Inflammatory macrophage treated with lipopolysaccharide for 1 hour (primary cell): ENCODE results near the gene ERC1.
"Not testable (repeated sequence)": the region's sequence is repeated elsewhere in the genome, so short reads cannot be mapped to it uniquely, and the experiment has no call there.

ENCODE experiments used
- DNase-seq, 2 donors: peaks; one replicate each; pipeline ENCODE4 v3.0.0-alpha.2; 2020 to 2022

The ERC1 gene

GRCh38 chr12:1329784-1330476 lies 338.9 kb downstream of the ERC1 start:
- no peak for DNase-seq

DNA sequence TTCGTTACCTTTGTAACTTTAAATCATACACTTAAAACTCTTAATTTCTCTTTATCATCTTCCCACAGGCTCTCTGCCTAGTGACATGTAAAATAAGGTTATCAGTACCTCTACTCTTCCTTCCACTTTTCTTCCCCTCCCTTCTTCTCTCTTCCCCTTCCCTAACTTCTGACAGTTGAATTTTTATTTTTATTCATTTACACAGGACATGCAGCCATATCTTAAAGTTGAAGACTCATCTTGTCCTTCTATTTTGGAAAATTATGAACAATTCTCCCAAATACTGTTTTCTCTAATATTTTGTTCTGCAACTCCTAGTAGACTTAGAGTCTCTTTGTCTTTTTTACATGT lies 339.4 kb downstream of the ERC1 start:
- DNase-seq, result no peak

DNA sequence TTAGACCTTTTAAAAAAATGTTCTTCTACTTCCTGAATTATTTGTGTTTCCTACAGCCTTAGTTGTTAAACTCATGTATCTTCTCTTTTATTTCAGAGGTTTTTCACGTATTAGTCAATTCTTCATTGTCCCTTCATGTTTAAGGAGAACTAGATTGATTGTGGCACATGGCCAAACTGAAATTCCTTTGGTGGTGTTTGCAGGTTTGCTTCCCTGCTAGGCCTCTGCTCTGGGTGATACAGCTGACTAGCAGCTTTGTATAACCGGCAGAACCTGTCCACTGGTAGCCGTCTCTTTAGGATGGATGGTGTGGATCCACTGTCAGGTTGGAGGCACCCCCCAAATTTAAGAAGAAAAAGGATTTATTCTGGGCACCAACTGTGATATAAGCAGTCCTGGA lies 341.3 kb downstream of the ERC1 start:
- DNase-seq, result no peak

GRCh38 chr12:1338483-1339177 lies 347.6 kb downstream of the ERC1 start:
- DNase-seq, result no peak

- DNase-seq, result not testable (repeated sequence)
Observed at GRCh38 chr12:1339178-1339541, 348.1 kb downstream of the ERC1 start.

- DNase-seq, result no peak
Observed at GRCh38 chr12:1339618-1340319, 348.7 kb downstream of the ERC1 start.

GRCh38 chr12:1341270-1341669 lies 350.2 kb downstream of the ERC1 start:
- DNase-seq, result not testable (repeated sequence)

DNA sequence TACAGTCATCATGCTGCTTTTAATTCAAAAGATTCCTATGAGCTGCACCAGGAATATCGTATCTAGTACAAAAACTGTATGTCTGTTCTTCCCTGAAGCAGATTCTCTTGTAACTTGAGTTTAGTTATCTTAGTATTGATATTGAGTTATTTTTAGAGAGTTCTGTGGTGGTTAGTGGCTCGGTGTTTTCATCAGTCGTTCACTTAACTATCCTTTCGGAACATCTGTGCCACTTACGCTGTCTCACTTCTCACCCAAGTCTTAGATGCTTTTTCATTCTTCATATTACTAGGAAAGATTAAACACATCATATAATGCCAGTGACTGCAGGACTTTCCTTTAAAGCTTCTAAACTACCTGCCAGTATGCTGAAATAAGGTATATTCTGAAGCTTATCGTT lies 352.4 kb downstream of the ERC1 start:
- DNase-seq, result no peak

DNA sequence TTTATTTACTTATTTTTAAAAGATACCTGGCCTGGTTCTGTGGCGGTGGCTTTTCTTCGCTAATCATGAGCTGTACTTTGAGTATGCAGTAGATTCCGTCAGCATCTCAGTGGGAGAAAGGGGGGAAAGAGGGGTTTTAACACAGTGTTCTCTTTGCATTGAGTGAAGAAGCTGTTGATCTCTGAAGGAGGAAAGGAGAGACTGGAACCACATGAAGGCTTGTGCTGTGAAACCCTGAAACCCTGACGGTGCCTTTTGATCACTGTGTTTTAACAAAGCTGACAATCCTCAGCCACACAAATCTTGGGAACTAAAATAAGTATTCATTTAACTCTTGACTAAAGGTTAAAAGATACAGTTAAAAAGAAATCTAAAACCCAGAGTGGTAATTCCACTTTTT lies 353.2 kb downstream of the ERC1 start:
- no peak for DNase-seq

GRCh38 chr12:1346126-1346525 lies 355.1 kb downstream of the ERC1 start:
- DNase-seq, result no peak

- DNase-seq, result no peak
Observed at GRCh38 chr12:1347294-1347693, 356.3 kb downstream of the ERC1 start.

- no peak for DNase-seq
Observed at GRCh38 chr12:1348606-1349005, 357.6 kb downstream of the ERC1 start.

DNA sequence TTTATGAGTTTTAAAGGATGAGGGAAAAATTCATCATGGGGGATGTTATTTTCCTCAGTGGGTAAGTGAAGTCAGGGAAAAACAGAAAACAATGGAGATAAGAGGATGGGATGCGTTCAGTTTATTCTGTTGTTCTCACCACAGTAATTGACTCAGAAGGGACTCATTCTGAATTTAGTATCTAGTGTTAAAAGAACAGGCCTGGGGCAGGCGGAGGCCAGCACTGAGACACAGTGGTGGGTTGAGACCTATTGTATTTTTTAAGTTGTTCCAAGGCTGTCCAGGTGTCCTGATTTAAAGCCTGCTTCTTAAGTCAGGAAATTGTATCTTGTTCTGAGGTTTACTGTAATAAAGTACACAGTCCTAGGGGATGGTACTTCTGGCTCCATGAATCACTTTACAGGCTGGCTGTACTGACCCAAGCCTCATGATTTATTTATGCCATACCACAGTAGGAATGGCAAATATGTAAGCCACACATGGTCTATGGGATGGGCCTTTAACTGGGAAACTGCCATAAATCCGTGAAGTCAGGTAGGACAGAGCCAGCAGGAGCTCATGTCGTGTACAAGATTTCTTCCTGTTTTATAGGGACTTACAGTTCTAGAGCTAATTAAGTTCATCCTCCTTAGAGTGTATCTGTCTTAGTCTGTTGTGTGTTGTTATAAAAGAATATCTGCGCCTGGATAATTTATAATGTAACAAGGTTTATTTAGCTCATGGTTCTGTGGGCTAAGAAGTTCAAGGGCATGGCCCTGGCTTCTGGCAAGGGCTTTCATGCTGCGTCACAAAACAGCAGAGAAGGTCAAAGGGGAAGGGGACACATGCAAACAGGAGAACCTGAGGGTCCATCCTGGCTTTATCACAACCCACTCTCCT lies 359.3 kb downstream of the ERC1 start:
- no peak for DNase-seq

GRCh38 chr12:1350934-1351240 lies 359.9 kb downstream of the ERC1 start:
- no peak for DNase-seq

- DNase-seq, result no peak
Observed at GRCh38 chr12:1351926-1352325, 360.9 kb downstream of the ERC1 start.

DNA sequence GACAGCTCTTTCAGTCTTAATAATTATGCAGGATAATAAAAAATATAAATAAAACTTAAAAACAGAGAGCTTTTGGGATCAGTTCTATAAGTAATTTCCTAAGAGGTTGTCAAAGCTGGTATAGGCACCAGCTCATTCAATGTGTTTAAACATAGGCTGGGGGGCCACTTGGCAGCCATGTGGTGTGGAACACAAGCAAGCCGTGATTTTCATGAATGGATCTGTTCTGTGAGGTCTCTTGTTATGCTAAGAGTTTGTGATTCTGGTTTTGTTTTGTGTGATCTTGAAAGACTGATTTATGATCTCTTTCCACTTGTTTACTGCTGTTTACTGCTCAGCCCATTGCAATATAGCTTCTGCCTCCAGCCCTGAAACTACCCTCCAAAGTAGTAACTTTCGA lies 362.4 kb downstream of the ERC1 start:
- no peak for DNase-seq

GRCh38 chr12:1355396-1355795 lies 364.4 kb downstream of the ERC1 start:
- DNase-seq, result no peak

GRCh38 chr12:1355871-1356270 lies 364.8 kb downstream of the ERC1 start:
- not testable (repeated sequence) for DNase-seq

DNA sequence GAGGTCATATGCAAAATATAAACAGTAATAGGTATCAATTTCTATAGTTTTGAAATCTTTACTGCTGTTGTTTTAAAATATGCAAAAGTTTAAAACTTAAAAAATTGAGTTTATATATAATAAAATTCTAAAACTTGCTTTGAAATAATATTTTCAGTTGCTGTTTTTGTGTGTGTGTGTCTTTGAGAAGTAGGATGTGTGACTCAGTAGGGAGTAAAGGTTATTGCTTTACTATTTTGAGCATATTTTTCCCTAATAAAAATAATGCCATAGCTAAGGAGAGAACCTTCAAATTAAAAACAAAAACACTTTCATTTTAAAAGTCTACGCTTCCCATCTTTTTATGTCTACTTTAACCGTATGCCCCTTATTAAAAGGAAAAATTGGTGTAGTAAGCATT lies 365.3 kb downstream of the ERC1 start:
- DNase-seq, result no peak

GRCh38 chr12:1357171-1357570 lies 366.1 kb downstream of the ERC1 start:
- no peak for DNase-seq

DNA sequence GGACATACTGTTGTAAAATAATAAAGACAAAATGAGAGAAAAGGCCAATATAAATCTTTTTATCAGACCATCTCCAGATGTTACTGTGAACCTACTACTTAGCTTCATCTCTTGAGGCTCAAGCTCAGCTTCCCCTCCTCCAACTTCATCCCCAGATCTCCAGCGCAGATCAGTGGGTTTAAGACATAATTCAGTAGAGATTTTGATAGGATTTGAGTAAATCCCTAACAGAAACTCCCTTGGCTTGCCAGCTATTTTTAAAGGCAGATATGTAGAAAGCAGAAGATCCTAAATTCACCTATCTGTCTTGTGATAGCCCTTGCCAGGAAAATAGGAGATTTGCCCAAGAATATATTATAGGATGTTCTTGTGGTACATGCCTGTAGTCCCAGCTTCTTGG lies 366.7 kb downstream of the ERC1 start:
- DNase-seq, result no peak

- no peak for DNase-seq
Observed at GRCh38 chr12:1360441-1361210, 369.6 kb downstream of the ERC1 start.
